Measurements from ENCODE around the gene SEMA5B.

The SEMA5B gene

DNA sequence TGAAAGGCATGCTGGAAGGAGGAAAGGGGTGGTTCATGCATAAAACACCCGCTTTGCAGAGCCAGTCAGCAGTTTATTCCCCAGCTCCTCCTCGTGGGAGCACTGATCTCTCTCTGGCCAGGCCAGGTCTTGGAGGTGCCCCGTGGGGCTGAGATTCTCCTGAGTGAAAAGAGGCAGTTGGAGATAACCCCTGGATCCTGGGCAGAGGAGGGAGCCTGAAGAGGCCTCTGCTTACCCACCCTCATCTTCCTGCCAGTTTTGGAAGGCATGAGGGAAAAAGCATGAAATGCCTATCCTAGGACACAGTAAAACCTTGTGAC lies 108.3 kb downstream of the SEMA5B start:
- DNase-seq = no peak

DNA sequence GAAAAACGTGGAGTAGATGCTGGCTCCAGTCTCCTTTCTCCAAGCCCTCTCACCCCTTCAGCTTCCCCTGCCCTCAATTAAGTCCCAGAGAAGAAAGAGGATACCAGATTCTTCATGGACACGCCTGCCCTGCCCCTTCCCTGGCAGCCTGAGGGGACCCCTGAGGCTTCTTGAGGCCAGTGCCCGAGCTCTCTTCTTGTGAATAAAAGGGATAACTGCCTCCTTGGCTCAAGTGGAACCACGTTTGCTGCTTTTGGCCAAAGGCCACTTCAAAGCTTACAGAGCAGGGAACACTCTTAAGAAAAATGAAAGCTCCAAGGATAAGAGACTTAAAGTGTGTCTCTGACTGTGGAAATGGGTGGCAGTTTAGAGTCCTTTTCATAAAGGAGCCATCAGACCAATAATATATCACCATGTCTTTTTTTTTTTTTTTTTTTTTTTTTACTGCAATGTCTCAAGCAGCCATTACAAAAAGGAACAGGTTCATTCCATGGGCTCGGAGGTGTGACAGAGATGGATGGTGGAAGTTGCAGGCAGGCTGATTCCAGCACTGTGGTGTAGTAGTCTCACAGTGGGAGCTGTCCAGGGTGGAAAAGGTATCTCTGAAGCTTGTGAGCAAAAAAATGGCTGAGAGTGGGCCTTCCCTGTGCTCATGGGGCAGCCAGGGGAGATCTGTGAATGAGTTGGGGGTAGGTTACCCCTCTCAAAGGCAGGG lies 108.8 kb downstream of the SEMA5B start:
- DNase-seq = no peak

DNA sequence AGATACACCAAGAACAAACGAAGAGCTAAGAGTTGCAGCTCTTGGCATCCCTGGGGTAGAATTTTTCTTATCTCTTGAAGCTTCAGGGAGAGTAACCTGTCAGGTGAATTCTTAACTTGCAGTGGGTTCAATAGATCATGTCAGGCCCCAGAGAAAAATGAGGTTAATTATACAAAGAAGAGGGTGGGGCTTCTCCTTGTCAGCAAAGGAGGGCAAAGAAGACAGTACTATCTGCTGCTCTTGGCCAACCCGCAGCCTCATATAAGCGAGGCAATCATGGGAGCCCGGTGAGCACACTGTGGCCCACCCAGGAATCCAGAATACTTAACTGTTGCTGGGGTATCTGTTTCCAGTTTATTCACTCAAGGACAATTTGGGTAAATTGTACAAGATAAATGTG lies 110.2 kb downstream of the SEMA5B start:
- no peak for DNase-seq

DNA sequence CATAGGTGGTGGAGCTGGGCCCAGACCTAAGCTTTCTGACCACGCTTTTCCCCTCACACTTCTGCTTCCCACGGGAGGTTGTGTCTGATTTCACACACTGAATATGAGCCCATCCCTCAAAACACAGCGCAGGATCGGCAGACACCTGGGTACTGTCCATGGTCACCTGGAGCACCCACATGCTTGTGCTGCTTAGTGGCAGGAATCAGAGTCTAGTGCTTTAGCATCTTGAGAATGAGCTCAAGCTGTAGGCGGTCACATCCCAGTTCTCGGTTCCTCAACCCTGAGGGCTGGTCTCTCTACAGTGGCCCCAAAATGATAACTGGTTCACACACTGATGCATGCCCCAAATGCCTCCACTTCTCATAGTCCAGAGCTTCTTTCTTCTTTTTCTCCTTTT lies 111.0 kb downstream of the SEMA5B start:
- no peak for DNase-seq

DNA sequence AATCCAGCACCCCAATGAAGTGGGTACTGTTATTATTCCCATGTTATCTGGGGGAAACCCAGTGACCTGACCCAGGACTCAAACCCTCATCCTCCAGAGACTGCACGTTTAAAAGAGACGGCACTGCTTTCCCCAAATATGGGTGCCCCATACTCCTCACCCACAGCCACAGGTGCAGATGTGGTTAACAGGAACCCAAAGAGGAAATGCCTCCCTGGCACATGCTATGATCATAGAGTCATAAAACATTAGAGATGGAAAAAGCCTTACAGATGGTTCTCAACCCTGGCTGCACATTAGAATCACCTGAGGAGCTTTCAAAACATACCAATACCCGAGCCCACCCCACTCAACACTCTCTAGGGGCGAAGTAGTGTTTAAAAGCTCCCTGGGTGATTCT lies 111.5 kb downstream of the SEMA5B start:
- DNase-seq = no peak

DNA sequence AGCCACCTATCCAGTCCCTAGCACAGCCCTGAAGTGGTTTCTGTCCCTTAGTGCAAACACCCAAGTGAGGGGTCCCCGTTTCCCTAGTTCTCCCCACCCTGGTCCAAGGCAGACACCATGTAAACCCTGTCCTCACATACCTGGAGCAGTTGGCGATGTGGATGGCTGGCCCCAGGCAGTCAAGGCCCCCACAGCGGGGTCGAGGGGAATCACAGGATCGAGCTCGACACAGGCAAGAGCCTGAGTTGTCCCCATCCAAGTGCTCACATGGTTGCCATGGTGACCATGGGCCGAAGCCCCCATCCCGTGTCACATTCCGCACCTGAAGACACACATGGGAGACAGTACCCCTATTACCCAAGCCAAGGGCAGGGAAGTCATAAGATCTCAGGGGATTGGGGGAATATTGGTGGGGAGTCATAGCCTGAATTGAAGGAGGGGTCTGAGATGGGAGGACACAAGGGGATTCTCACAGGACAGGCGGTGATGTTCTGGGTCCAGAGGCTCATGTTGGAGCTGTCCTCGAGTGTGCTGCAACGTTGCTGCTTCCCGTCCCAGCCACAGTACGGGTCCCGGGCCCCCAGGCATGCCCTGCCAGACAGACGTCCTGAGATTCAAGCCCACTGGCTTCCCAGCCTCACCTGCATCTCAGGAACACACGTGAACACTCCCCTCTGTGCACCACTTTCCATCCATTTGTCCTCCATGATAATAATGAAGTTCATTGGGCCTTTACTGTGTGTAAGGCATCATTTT lies 112.1 kb downstream of the SEMA5B start:
- no peak for DNase-seq

DNA sequence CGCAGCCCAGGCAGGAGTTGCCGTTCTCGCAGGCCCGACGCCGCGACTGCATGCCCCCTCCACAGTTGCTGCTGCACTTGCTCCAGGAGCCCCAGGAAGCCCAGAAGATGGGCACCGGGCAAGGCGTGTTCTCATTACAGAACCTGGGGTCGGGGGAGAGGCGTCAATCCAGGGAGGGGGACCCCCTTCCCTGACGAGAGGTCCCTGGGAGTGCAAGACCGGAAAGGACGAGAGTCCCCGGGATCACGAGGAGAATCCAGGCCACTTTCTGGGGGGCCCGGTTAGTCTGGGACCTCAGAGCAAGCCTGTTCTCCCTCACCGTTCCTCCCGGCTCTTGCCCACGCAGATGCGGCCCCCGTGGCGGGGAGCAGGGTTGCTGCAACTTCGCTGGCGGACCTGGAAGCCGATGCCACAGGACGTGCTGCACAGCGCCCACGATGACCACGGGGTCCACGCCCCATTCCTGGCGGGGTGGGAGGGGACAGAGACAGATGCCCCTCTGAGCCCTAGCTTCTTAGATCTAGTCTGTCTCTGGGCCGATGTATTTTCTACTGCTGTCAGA lies 113.9 kb downstream of the SEMA5B start:
- no peak for DNase-seq

GRCh38 chr3:122912772-122913538 lies 114.6 kb downstream of the SEMA5B start:
- no peak for DNase-seq

DNA sequence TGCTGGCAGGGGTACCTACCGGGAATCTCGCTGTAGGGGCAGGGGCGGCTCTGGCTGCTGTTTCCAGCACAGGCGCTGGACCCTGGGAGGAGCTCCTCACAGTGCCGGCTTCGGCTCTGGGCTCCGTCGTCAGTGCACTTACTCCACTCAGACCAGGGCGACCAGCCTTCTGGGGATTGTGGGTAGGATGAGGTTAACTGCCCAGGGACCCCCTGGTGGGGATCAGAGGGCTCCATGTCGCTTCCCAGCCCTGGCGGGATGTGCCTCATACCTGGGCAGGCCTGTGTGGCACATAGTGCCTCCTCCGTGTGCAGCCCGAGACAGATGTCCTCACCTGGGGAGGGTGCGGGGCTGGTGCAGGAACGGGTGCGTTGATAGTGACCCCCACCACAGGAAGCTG lies 115.7 kb downstream of the SEMA5B start:
- DNase-seq = no peak

DNA sequence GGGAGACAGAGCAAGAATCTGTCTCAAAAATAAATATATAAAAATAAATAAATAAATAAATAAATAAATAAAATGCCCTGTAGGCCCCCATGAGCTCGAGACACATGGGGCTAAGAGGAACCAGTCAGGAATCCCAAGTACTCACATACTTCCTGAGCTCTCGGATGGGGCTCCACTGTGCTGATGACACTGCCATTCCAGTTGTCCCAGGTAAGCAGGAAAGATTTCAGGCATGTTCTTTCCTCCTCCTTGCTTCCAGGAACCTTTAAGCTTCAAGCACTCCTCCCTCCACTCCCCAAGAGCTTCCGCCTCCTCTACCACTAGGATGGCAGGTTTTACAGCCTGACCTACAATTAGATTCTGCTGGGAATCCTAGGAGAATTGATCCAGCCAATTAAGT lies 119.3 kb downstream of the SEMA5B start:
- no peak for DNase-seq

DNA sequence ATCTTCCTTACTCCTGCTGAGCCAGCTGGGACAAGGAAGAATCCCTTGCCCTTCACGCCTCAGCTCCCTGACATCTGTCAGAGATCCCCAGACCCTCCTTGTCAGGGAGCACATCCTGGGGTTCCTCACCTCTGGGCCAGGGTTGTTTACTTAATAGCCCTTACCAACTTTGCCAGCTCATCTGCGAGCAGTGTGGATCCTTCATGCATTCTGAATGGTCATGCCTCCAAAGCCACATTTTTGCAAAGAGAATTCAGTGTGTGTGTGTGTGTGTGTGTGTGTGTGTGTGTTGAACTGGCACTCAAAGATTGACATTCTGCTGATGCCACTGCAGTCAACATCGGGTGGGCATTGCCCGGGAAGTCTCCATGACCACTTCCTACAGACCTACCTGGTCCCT lies 120.1 kb downstream of the SEMA5B start:
- DNase-seq = no peak

GRCh38 chr3:122903171-122903570 lies 124.4 kb downstream of the SEMA5B start:
- no peak for DNase-seq

DNA sequence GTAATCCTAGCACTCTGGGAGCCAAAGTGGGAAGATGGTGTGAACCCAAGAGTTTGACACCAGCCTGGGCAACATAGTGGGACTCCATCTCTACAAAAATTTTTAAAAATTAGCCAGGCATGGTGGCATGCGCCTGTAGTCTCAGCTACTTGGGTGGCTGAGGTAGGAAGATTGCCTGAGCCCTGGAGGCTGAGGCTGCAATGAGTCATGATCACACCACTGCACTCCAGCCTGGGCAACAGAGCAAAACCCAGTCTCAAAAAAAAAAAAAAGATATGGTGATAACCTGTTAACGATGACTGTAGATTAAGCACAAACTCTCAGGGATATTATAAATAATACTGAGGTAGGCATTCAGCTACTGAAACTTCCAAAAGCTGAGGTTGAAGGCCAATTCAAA lies 125.2 kb downstream of the SEMA5B start:
- no peak for DNase-seq

DNA sequence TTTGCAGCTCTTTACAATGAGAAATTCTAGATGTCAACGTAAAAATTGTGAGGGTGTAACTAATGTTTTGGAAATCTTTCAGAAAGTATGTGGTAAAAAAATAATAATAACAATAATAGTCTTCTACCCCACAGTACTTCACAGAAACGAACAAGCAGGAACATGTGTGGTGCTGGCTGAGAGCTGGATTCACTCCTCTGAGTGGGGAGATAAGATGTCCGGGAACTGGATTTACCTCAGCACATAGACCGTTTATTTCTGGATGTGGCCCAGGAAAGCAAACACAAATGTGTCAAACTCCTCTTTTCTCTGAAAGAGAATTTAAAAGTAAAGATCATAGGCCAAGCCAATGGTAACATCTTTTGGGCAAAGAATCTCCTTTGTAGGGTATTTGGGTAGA lies 129.3 kb downstream of the SEMA5B start:
- no peak for DNase-seq

DNA sequence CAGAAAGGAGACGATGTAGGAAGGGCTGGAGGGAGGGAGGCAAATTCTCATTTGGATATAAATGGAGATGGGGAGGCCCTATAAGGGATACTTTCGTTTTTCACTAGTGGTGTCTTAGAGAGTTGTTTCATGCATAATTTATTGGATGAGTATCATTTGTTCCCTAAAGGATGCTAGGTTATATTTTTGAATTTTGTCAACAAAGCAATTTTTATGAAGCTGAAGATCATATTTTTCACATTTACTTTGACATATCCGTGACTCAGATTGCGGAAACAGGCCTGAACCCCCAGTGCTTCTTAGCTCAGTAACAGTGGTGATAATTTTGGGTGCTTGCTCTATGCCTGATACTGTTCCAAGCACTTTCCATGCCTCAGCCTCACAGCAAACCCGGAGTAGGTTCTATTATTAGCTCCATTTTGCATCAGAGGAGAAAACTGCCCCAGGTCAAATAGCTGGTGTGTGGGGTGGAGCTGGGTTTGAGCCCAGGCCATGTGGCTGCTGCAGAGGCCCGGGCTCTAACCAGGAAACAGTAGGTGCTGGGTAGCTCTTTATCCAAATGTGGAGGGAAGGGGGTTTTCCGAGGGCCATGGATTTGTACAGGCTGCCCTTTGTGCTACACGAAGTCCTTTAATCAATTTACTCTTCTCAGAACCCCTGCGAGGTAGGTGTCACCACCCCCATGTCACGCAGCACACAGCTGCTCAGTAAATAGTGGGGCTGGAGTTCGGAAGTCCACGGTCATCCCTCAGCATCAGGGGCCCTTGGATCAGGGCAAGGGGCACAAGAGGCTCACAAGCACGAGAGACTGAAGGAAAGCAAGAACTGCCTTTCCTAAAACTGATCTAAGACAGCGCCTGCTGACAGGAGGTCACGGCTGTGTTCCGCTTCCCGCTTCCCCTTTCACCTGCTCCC lies 133.6 kb downstream of the SEMA5B start:
- DNase-seq = no peak

GRCh38 chr3:122893282-122893681 lies 134.3 kb downstream of the SEMA5B start:
- no peak for DNase-seq

GRCh38 chr3:122892118-122892960 lies 135.2 kb downstream of the SEMA5B start:
- peak; percentile 15 for DNase-seq

- DNase-seq = no peak
Measured at GRCh38 chr3:122890720-122891220, 136.8 kb downstream of the SEMA5B start.

DNA sequence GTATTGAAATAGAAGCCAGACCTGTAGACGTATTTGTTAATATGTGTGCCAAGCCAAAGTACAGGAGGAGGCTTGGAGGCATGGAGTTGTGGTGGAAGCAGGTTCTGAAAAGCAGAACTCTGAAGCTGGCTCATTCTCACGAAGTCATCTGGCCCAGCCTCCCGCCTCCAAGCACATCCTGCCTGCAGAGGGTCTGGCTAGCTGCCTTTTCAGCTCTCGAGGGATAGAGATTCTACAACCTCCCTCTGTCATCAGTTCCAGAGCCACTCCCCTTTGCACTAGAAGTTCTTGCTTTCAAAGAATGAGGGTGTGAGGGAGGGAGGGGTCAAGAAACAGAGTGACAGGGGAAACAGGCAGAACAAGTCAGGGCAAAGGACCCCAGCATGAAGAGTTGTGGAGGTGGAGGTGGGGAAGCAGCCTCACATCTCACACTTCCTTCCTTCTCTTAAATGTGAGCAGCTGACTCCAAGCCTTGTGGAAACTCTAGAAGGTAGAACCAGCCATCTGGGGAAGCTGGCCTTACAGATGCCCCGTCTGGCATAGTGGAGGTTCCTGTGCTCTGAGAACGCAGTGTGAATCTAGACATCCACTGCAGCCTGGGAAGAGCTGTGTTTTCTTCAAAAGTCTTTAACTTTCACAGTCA lies 137.4 kb downstream of the SEMA5B start:
- DNase-seq = peak; percentile 14

DNA sequence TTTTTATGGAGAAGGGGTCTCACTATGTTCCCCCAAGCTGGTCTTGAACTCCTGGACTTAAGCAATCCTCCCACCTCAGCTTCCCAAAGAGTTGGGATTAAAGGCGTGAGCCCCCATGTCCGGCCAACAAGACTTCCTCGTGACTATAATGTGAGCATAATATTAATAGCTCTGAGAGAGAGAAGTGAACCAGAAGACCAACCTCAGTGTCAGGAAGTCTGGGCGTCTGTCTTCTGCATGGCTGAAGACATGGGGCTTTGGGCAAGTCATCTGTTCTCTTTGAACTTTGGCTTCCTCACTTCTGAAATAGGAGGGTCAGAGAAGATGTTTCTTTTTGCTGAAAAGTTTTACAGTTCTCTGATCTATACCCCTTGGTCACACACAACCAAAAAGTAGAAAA lies 140.6 kb downstream of the SEMA5B start:
- DNase-seq = no peak

DNA sequence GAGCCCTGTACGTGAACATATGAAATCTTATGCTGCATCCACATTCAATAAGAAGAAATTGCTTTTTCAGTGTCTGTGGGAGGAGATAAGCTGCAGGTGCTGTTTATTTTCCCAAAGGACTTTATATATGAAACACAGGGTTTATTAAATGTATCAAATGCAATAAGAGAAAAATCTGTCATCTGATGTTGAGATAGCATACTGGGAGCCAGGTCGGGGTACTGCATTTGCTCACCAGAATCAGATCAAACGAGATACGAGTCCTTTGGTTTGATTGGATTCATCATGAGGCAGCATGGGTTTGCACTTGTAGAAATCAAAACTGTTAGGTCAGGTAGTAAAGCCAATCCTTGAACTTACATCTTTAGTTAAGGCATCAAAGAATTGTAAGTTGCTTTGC lies 141.3 kb downstream of the SEMA5B start:
- no peak for DNase-seq
